Activated T-cell treated with anti-CD3 and anti-CD28 coated beads, Interleukin-2, amount 50 U/mL, for 72 hours (primary cell): ENCODE data around the gene TRMT1. TPM values are rescaled to one million over a fixed set of nuclear protein-coding genes. Genes with fewer than 3 reads are reported as not detected.

ENCODE experiments used
- ATAC-seq, 2 donors: fragments of 150-1000 bp; cut with Tn5 transposase; replicated peaks in 1 of 2; 2 replicates each; pipeline ENCODE4 v1.10.0; 2021; ENCODE audit warnings: moderate library complexity in 2 of 2, mild to moderate bottlenecking in 1 of 2
- DNase-seq, 2 donors: peaks; one replicate each; pipeline ENCODE4 v3.0.0; 2021 to 2022; ENCODE audit warnings: mixed read lengths in 1 of 2
- H3K27ac Mint-ChIP-seq: one replicate; pipeline ENCODE4 v1.8.0; 2022; ENCODE audit warnings: mild to moderate bottlenecking, moderate library complexity, mixed read lengths
- H3K27me3 Mint-ChIP-seq: one replicate; pipeline ENCODE4 v1.8.0; 2022; ENCODE audit warnings: low read depth, mixed read lengths
- H3K36me3 Mint-ChIP-seq, 2 donors: one replicate each; pipeline ENCODE4 v1.8.0; 2022; ENCODE audit warnings: mixed read lengths in 2 of 2, mild to moderate bottlenecking in 1 of 2; ENCODE audit not compliant: insufficient read depth in 2 of 2
- H3K4me1 Mint-ChIP-seq: one replicate; pipeline ENCODE4 v1.8.0; 2022; ENCODE audit warnings: low read depth, mixed read lengths
- H3K4me3 Mint-ChIP-seq, 2 donors: one replicate each; pipeline ENCODE4 v1.8.0; 2022; ENCODE audit warnings: mild to moderate bottlenecking in 2 of 2, mixed read lengths in 2 of 2, moderate library complexity in 2 of 2
- H3K9me3 Mint-ChIP-seq, 2 donors: one replicate each; pipeline ENCODE4 v1.8.0; 2022; ENCODE audit warnings: mixed read lengths in 2 of 2
- total RNA-seq, 2 donors: library from RNA; stranded (reverse); gene quantifications; one replicate each; pipeline ENCODE4 v1.2.3, GENCODE V29; 2022

Gene TRMT1
- total RNA-seq, 2 donors from 2014 or later, result 41.0 to 46.0 TPM

DNA sequence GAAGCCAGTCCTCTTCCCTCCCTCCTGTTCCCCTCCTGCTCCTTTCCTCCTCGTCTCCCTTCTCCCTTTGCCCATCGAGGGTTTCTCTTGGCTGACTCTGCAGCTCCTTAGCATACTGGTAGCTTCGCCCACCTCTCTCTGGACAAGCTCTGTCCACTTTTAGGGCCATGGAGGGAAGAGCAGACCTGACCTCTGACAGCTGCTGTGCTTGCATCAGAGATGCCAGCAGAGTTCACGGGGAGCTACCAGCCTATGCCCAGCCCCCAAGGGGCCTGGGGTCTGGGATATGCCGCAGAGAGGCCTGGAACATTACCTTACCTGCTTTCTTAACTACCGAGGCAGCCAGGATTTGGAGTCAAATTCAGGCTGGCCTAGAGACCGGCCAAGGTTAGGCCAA is 33.5 kb downstream of the TRMT1 start:
- Mint-ChIP-seq H3K27ac (no peak overlapping the region), H3K4me1 (no peaks in the 10 kb centered on the region), H3K27me3 (no peaks in the 10 kb centered on the region), H3K9me3 (no peaks in the 10 kb centered on the region), H3K36me3 (no peaks in the 10 kb centered on the region), H3K4me3 (no peak overlapping the region)
- ATAC-seq (no peak), DNase-seq (no peak)

DNA sequence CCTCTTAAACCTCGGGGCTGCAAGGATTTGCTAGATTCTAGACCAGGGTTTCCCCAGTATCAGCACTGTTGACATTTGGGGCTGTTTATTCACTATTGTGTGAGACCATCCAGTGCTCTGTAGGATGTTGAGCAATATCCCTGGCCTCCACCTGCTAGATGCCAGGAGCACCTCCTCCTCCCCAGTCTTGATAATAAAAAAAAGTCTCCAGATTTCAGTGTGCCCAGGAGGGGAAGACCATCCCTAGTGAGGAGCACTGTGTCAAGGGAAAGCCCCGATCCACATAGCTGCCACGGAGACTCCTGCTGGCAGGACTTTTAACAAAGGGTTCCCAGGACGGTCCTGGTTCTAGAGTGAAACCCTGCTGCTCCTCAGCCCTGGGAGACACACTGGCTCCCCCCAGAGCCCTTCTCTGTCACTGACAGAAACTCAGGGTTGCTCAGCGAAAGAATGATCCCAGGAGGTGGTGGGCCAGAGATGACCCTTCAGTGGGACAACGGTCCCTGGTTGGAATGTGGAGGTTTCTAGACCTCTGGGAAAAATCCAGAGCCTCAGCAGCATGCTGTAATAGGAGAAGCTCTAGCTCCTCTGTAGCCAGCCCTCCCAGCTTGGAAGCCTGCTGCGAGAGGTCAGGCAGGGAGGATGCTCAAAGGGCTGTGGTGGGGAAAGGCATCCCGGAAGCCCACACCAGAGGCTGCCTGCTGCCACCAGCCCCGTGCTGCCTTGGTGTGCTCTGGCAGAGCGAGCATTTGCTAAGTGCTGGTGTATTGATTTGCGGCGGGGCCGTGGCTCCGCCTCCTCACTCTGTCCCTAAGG is 34.1 kb downstream of the TRMT1 start:
- H3K4me1 Mint-ChIP-seq, result no peaks in the 10 kb centered on the region
- H3K27me3 Mint-ChIP-seq, result no peaks in the 10 kb centered on the region
- DNase-seq (no peak), ATAC-seq (no peak)
- H3K27ac Mint-ChIP-seq, result no peak overlapping the region
- H3K4me3 Mint-ChIP-seq, result no peak overlapping the region
- no peaks in the 10 kb centered on the region for H3K9me3 Mint-ChIP-seq
- H3K36me3 Mint-ChIP-seq, result no peaks in the 10 kb centered on the region

DNA sequence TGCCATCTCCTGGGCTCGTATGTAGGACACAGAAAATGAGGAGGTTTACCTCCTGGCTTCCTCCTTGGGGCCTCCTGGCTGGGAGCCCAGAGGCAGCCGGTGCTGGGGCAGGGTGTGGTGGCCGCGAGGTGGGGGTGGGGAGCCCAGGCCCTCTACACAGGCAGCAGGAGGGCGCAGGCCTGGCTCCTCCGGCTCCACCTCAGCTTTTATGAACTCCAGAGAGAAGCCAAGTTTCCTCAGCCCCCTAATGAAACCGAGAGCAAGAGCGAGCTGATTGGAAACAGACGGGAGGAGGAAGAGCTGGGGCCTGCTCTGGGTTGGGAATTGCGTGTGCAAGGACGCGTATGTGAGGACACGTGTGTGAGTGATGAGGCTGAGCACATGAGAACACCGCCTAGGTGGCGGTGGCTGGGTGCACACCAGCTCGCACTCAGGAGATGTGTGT is 37.0 kb downstream of the TRMT1 start:
- no peaks in the 10 kb centered on the region for H3K9me3 Mint-ChIP-seq
- H3K27me3 Mint-ChIP-seq, result no peaks in the 10 kb centered on the region
- no peaks in the 10 kb centered on the region for H3K36me3 Mint-ChIP-seq
- H3K4me1 Mint-ChIP-seq, result no peaks in the 10 kb centered on the region
- no peak for ATAC-seq
- H3K4me3 Mint-ChIP-seq, result no peak overlapping the region
- H3K27ac Mint-ChIP-seq, result no peak overlapping the region
- DNase-seq, result no peak

DNA sequence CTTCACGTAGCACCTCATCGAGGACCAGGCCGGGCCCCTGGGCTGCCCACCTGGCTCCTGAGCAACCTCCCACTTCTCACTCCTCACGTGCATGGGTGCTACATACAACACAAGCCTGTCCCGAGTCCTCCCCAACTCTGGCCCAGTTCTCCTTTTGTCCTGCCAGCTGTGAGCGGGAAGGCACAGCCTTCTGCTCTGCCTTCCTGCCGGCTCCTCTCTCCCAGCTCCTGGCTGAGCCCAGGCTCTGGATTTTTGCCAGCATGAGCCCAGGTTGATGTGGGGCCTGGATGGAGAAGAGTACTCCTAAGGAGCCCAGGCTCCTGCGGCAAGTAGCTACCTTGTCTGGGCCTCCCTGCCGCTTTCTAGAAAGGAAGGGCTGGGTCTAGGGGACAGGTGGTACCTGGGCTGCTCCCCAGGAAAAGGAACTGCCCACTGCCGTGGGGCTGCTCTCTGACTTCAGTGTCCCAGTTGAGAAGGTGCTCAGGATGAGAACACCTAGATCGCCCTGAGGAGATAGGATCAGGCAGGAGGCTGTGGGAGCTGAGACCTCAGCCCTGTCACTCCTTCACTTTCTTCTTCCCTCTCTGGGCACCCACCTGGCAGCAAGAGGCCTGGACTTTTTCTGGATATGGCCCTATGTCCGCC is 37.5 kb downstream of the TRMT1 start:
- H3K4me1 Mint-ChIP-seq, result no peaks in the 10 kb centered on the region
- DNase-seq, result no peak
- H3K9me3 Mint-ChIP-seq, result no peaks in the 10 kb centered on the region
- H3K27me3 Mint-ChIP-seq, result no peaks in the 10 kb centered on the region
- no peak for ATAC-seq
- H3K27ac Mint-ChIP-seq, result no peak overlapping the region
- H3K36me3 Mint-ChIP-seq, result no peaks in the 10 kb centered on the region
- no peak overlapping the region for H3K4me3 Mint-ChIP-seq

DNA sequence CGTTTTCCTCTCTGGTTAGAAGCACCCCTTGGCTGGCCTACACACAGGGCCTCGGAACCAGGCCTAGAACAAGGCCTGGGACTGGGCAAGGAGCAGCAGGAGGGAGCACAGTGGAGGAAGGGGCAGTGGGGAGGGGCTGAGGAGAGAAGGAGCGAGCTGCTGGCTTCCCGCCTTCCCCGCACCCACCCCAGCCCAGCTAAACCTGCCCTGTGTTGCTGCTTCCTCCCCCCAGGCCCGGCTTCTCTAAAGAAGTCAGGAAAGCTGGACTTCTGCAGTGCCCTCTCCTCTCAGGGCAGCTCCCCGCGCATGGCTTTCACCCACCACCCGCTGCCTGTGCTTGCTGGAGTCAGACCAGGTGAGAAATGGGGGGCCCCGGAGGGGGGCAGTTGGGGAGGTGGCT is 38.2 kb downstream of the TRMT1 start:
- Mint-ChIP-seq H3K36me3 (no peaks in the 10 kb centered on the region), H3K4me3 (no peak overlapping the region)

DNA sequence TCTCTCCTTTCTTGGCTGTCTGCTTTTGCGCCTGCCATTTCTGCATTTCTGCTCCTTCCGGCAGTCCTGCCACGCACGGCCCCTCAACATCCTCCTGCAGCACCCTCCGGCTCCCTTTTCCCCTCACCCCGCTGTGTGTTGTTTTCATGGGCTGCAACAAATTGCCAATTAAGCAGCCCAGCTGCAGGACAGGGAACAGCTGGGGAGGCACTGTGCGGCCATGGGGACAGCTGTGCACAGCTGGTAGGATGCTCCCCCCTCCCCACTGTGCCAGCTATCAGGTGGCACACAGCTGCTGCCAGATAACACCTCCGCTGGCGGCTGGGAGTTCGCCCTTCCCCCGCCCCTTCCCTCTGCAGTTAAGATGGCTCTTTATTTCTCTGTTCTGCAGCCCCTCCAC is 39.3 kb downstream of the TRMT1 start:
- ATAC-seq (no peak), DNase-seq (no peak)
- Mint-ChIP-seq H3K27me3 (no peaks in the 10 kb centered on the region), H3K27ac (no peak overlapping the region), H3K4me1 (no peaks in the 10 kb centered on the region), H3K4me3 (no peak overlapping the region), H3K9me3 (no peaks in the 10 kb centered on the region), H3K36me3 (no peaks in the 10 kb centered on the region)

More for the DNA sequence above, 38.2 kb downstream of the TRMT1 start:
- H3K27me3 Mint-ChIP-seq, result no peaks in the 10 kb centered on the region
- DNase-seq, result no peak
- H3K9me3 Mint-ChIP-seq, result no peaks in the 10 kb centered on the region
- H3K4me1 Mint-ChIP-seq, result no peaks in the 10 kb centered on the region
- ATAC-seq, result no peak
- H3K27ac Mint-ChIP-seq, result no peak overlapping the region

DNA sequence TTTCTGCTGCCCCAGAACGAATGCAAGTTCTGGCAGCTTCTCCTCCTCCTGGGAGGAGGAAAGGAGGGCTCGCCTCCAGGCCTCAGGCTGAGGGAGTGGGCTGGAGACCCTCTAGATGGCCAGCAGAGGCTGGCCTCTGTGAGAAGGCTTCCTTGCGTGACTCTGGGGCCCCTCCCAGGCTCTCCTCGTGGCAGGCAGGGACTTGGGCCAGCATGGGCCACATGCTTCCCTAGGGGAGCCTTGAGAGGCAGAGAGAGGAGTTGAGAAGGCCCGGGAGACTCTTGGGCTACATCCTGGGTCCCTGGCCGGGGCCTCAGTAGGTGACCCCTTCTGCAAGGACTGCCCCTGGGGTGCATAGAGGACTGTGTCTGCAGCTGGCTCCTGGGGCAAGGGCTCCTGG is 39.8 kb downstream of the TRMT1 start:
- Mint-ChIP-seq H3K4me1 (no peaks in the 10 kb centered on the region), H3K36me3 (no peaks in the 10 kb centered on the region), H3K27ac (no peak overlapping the region), H3K4me3 (no peak overlapping the region), H3K27me3 (no peaks in the 10 kb centered on the region), H3K9me3 (no peaks in the 10 kb centered on the region)
- ATAC-seq (no peak), DNase-seq (no peak)

DNA sequence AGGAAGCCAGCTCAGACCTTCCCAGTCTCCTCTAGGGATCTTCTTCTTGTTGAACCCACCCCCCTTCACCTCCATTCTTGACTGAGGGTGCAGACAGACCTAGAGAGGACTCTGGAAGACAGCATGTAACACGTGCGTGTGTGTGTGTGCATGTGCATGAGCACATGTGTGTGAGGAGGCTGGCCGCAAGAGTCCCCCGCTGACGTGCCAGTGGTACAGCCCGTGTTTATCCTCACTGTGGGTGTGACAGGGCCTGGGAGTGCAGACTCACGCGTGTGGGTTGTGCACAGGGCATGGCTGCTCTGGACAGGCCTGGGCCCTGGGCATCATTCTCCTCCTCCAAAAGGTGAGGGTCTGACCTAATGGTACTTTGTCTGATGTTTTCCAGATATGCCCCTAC is 40.2 kb downstream of the TRMT1 start:
- Mint-ChIP-seq H3K27me3 (no peaks in the 10 kb centered on the region), H3K4me1 (no peaks in the 10 kb centered on the region), H3K36me3 (no peaks in the 10 kb centered on the region), H3K4me3 (no peak overlapping the region), H3K9me3 (no peaks in the 10 kb centered on the region), H3K27ac (no peak overlapping the region)
- ATAC-seq, result no peak
- DNase-seq, result no peak

DNA sequence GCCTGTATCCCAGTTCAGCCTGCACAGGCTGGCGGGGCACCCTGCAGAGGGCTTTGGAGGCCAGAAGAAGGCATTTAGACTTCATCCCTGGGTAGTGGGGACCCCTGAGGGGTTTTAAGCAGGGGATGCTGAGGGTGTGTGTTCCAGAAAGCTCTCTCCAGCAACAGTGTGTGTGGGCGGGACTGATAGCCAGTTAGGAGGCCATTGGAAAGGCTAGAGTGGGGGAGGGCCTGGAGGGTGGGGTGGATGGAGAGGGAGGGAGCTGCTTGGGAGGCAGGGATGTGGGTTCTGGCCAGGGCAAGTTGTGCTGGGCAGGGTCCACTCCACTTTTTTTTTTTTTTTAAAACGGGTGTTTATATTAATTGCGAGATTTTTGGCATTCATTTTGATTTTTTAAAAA is 42.2 kb downstream of the TRMT1 start:
- Mint-ChIP-seq H3K36me3 (no peaks in the 10 kb centered on the region), H3K27me3 (no peaks in the 10 kb centered on the region), H3K4me3 (no peak overlapping the region), H3K27ac (no peak overlapping the region), H3K4me1 (no peaks in the 10 kb centered on the region), H3K9me3 (no peaks in the 10 kb centered on the region)
- DNase-seq (no peak), ATAC-seq (no peak)

DNA sequence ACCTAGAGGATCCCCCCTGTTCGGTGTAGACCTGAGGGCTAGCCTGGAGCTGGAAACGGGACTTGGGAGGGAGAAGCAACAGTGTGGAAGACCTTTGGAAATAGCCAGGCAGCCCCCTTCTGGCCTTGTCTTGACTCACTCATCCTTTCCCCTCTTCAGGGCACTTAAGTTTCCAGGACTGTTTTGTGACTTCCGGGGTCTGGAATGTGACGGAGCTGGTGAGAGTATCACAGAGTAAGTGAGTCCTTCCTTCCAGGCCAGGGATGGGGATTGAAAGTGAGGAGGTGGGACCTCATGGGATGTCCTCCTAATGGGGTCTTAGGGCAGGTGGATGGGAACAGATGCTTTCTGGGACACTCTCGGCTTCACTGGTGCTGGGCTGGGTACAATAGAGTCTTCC is 43.3 kb downstream of the TRMT1 start:
- no peak overlapping the region for H3K27ac Mint-ChIP-seq
- H3K36me3 Mint-ChIP-seq, result no peaks in the 10 kb centered on the region
- no peaks in the 10 kb centered on the region for H3K9me3 Mint-ChIP-seq
- no peak for ATAC-seq
- H3K27me3 Mint-ChIP-seq, result no peaks in the 10 kb centered on the region
- no peaks in the 10 kb centered on the region for H3K4me1 Mint-ChIP-seq
- no peak for DNase-seq
- no peak overlapping the region for H3K4me3 Mint-ChIP-seq

DNA sequence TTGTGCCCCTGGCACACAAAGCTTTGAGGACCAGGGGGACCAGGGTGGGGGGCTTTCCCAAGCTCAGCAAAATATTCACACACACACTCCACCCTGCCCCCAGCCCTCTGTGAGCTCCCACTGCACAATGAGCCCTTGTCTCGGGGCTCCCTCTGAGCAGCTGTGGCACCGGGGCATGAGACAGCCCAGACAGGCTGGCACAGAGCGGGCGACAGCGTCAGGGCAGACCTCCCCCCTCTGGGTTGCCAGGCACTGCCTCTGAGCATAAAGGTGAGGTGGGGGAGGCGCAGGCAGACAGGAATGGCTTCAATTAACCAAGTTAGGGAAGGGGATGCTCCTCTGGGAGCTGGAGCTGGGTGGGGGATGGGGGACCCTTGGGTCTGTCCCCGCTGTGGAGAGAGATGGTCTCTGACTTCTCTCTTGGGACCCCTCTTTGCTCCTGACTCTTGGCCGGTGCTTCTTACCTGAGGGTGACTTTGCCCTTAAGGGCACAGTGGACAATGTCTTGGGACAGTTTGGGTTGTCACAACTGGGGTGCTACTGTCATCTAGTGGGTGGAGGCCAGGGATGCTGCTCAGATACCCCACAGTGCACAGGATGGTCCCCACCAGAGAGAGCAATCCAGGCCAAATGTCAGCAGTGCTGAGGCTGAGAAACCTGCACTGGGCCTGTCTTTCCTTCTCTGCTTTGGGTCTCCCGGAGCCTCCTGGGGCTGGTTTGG is 44.2 kb downstream of the TRMT1 start:
- H3K4me3 Mint-ChIP-seq, result no peak overlapping the region
- DNase-seq (no peak), ATAC-seq (no peak)
- H3K9me3 Mint-ChIP-seq, result no peaks in the 10 kb centered on the region
- no peaks in the 10 kb centered on the region for H3K4me1 Mint-ChIP-seq
- H3K36me3 Mint-ChIP-seq, result no peaks in the 10 kb centered on the region
- no peaks in the 10 kb centered on the region for H3K27me3 Mint-ChIP-seq
- no peak overlapping the region for H3K27ac Mint-ChIP-seq

DNA sequence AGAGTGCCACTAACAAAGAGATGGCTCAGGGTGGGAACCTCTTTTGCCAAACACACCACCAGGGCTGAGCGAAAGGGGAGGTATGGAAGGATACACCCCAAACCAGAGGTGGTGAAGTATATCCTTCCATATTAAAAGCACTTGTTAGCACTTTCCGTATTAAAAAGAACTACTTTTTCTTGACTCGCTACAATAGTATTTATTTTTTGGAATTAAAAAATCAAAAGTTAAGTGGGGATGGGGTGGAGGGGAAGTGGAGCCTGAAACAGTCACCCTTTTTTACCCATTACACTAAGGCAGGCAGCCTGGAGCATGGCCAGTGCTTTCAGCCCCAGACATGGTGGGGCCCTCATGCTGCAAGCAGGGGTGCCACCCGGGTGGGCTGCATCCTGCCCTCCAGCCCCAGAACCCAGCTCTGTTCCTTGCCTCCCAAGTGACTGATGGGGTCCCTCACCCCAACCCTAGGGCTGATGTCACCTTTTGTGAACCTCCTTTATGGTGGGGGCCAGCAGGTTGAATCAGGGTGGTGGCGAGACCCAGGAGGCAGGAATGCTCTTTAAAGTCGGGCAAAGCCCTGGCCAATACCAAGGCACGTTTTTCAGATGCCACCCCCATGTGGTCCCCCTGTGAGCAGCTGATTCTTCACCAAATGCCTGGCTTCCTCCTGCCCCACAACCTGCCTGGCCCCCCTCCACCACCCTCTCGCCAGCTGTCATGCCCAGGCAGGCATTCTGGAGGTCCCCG is 44.9 kb downstream of the TRMT1 start:
- no peaks in the 10 kb centered on the region for H3K36me3 Mint-ChIP-seq
- H3K27ac Mint-ChIP-seq, result no peak overlapping the region
- no peak overlapping the region for H3K4me3 Mint-ChIP-seq
- H3K27me3 Mint-ChIP-seq, result no peaks in the 10 kb centered on the region
- H3K9me3 Mint-ChIP-seq, result no peaks in the 10 kb centered on the region
- no peak for ATAC-seq
- H3K4me1 Mint-ChIP-seq, result no peaks in the 10 kb centered on the region
- DNase-seq, result no peak
